Stimulated activated effector memory CD8-positive, alpha-beta T cell treated with anti-CD3 and anti-CD28 coated beads, Interleukin-12 subunit alpha, Interleukin-12 subunit beta, amount 100 ng/mL, for 72 hours (primary cell): ENCODE data around the gene PRKN.

ENCODE experiments used
- ATAC-seq: fragments of 150-1000 bp; cut with Tn5 transposase; 2 replicates; pipeline ENCODE4 v1.10.0; 2021
- DNase-seq, 2 donors: peaks; one replicate each; pipeline ENCODE4 v3.0.0; 2021 to 2022; ENCODE audit warnings: low spot score in 2 of 2
- H3K27ac Mint-ChIP-seq: one replicate; pipeline ENCODE4 v1.8.0; 2022; ENCODE audit warnings: mild to moderate bottlenecking, mixed read lengths
- H3K36me3 Mint-ChIP-seq: one replicate; pipeline ENCODE4 v1.8.0; 2022; ENCODE audit warnings: mild to moderate bottlenecking, mixed read lengths
- H3K4me1 Mint-ChIP-seq: one replicate; pipeline ENCODE4 v1.8.0; 2022; ENCODE audit warnings: mixed read lengths
- H3K4me3 Mint-ChIP-seq: one replicate; pipeline ENCODE4 v1.8.0; 2022; ENCODE audit warnings: mild to moderate bottlenecking, mixed read lengths
- H3K9me3 Mint-ChIP-seq: one replicate; pipeline ENCODE4 v1.8.0; 2022; ENCODE audit warnings: mixed read lengths

The PRKN gene

DNA sequence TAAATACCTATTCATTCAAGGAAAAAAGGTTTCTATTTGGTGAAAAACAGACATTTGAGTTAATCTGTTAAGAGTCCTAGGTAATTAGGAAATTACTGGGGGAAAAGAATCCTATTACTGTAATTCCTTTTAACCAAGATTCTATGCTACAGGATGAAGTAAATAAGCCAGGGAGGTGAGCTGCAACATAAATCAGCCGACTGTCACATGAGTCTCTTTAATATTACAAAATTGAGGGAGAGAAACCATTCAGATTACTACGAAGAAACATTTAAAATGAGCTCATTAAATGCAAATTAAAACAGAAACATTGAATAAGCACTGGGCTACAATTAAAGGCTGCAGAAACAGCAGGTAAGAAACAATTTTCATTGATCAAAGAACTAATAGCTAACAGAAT, 5.3 kb downstream of the PRKN start:
- ATAC-seq (no peak), DNase-seq (no peak)
- H3K27ac Mint-ChIP-seq = no peak overlapping the region
- no peaks in the 10 kb centered on the region for H3K9me3 Mint-ChIP-seq
- no peaks in the 10 kb centered on the region for H3K36me3 Mint-ChIP-seq
- H3K4me1 Mint-ChIP-seq = peaks cover 6% of the 10 kb centered on the region
- H3K4me3 Mint-ChIP-seq = no peak overlapping the region

DNA sequence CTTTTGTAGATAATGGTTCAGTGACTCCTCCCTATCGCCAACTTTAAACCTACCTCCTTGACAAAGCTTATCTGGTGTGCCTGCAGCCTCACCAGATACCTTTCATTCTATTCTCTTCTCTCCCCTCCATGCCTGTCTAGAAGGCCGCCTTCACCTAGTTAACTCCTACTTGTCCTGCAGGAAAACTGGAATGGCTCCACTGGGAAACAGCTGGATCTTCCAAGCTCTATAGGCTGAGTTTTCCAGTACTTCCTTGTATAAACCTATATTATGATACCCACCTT, 6.2 kb downstream of the PRKN start:
- H3K27ac Mint-ChIP-seq = no peak overlapping the region
- no peaks in the 10 kb centered on the region for H3K36me3 Mint-ChIP-seq
- ATAC-seq (no peak), DNase-seq (no peak)
- H3K9me3 Mint-ChIP-seq = peaks cover 3% of the 10 kb centered on the region
- no peaks in the 10 kb centered on the region for H3K4me1 Mint-ChIP-seq
- H3K4me3 Mint-ChIP-seq = no peak overlapping the region

DNA sequence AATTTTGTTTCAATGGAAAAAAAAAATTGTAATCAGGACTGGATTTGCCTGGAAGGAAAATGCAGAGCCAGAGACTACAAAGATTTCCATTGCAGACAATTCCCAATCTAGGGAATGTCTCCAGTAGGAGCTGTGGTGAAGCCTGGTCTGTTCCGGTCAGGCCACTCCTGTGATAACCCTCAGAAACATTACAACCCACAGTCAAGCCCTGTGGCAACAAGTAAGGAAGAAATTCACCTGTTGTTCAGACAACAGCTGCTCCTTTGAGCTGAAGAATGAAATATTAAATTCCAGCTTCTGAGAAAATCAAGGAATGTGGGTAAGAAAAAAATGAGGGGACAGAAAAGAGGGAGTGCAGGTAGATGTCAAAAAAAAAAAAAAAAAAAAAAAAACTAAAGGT, 8.0 kb downstream of the PRKN start:
- no peaks in the 10 kb centered on the region for H3K4me1 Mint-ChIP-seq

DNA sequence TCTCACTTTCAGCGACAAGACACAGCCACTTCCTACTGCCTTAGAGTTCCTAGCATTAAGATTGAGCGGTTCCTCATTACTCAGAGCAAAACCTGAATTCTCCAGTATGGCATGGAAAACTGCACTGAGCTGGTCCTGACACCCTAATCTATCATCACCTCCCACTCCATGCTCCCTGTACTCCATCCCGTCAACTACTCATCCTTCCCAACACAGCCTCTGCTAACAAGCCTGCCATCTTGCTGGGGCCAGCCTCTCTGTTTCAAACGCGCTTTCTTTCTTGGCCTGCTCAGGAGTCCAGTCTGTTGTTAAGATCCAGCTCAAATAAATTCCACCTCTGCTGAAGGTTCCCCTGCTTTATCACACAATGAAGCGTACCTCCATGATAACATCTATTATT, 12.0 kb downstream of the PRKN start:
- Mint-ChIP-seq H3K36me3 (no peaks in the 10 kb centered on the region), H3K4me3 (no peak overlapping the region), H3K4me1 (no peaks in the 10 kb centered on the region), H3K27ac (no peak overlapping the region), H3K9me3 (peaks cover 3% of the 10 kb centered on the region)
- DNase-seq (no peak), ATAC-seq (no peak)

More for the DNA sequence above, 8.0 kb downstream of the PRKN start:
- no peak for ATAC-seq
- H3K36me3 Mint-ChIP-seq = no peaks in the 10 kb centered on the region
- no peak for DNase-seq
- H3K4me3 Mint-ChIP-seq = no peak overlapping the region
- H3K9me3 Mint-ChIP-seq = peaks cover 3% of the 10 kb centered on the region
- H3K27ac Mint-ChIP-seq = no peak overlapping the region

DNA sequence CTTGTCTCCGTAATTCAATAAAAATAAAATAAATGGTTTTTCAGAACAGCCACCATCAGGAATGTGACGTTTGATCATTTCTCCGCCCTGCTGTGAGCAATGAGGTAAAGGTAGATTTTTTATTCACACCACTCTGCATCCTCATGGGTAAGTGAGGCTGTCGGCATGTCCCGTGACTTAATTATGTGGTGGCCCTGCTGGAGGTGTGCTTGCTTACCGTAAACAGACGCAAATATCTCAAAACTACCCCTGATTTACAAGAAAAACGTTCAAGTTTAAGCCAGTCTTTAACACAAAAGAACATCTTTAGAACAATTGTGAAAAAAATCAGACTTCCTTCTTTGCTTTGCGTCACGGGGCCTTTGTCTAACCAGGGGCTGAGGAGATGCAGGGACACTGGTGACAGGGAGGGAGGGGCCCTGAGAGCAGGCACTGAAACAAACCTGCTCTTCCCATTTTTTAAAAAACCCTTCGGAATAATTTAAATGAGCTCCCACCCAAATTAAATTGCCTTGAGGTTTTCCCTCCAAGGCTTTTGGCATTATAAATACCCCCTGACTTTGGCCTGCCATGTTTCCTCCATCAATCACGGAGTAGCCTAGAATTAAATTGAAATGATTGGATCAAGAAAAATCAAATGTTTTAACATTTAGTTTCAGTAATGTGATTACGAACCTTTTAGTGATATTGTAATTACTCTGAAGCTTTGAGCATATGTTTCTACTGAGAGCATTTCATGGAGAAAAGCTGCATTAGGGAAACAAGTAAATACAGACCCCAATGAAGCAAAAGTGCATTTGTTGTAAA, 13.4 kb downstream of the PRKN start:
- Mint-ChIP-seq H3K4me1 (no peaks in the 10 kb centered on the region), H3K27ac (no peak overlapping the region), H3K9me3 (peaks cover 3% of the 10 kb centered on the region), H3K36me3 (no peaks in the 10 kb centered on the region), H3K4me3 (no peak overlapping the region)
- DNase-seq (no peak), ATAC-seq (no peak)

DNA sequence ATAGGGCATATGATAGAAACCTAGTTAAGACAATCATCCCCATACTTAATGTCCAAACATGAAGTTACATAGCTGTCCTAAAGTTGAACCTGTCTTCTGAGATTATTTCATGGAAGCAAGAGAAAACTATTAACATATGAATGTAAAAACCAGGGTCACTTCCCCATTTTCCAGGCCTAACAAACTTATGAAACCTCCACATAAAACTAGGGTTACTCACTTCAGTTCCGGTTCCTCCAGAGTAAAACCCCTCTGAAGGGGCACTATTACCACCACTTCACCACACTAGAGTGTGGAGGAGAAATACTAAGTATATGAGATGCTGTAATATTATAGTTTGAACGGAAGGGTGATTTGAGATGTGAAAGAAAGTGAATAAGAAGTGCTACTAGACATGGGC, 14.9 kb downstream of the PRKN start:
- no peak for ATAC-seq
- H3K27ac Mint-ChIP-seq = no peak overlapping the region
- no peaks in the 10 kb centered on the region for H3K4me1 Mint-ChIP-seq
- DNase-seq = no peak
- H3K4me3 Mint-ChIP-seq = no peak overlapping the region
- H3K36me3 Mint-ChIP-seq = no peaks in the 10 kb centered on the region
- H3K9me3 Mint-ChIP-seq = peaks cover 3% of the 10 kb centered on the region

DNA sequence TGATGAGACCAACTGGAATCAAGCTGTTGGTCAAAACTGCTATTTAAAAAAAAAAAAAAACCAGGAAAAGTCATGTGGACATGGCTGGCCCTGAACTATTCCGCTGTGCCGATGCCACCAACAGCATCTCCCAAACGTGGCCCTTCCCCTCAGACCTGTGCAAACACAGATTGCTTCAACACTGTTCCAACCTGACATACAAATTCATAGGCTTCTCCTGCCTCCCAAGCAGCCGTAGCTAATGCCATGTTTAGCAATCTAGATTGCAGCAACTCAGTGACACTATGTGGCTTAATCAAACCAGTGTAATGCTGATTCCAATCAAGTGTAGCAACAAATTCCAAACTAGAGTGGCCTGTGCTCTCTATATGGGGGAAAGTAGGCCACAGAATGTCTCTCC, 16.2 kb downstream of the PRKN start:
- no peak for DNase-seq
- ATAC-seq = no peak
- Mint-ChIP-seq H3K4me3 (no peak overlapping the region), H3K9me3 (no peaks in the 10 kb centered on the region), H3K36me3 (no peaks in the 10 kb centered on the region), H3K27ac (no peak overlapping the region), H3K4me1 (no peaks in the 10 kb centered on the region)

DNA sequence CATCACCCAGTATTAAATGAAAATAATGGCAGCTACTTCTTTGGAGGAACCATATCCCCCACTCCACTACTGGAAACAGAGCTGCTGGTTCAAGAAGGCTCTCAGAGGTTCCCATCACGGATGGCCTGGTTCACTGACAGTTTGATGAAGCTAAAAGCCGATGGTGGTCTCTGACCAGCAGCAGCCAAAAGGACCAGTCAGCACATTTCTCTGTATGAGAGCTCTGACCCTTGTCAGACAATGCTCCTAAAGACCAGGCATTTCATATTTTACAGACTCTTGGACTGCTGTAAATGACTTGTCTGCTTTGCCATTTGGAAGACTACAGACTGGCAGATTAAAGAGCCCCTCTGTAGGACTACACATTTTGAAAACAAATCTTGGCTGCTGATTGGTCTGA, 16.6 kb downstream of the PRKN start:
- Mint-ChIP-seq H3K4me3 (no peak overlapping the region), H3K27ac (no peak overlapping the region), H3K9me3 (no peaks in the 10 kb centered on the region), H3K4me1 (no peaks in the 10 kb centered on the region), H3K36me3 (no peaks in the 10 kb centered on the region)
- no peak for DNase-seq
- no peak for ATAC-seq

DNA sequence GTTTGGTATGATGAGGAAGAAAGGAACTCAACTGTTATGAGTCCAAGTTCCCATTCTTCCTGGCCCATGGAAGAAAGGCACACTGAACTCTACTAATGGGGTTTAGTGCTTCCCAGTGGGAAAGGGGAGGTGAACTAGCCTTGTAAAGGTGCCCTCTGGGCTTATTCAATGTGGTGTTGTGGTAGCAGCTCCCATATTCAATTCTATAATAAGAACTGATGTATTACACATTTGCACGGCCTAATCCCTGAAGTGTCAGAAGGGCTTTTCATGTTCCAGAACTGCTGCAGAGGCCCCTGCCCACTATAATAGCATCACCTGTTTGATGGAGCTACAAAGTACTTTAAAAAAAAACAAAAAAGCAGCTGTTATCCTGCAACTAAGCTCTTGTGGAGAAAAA, 17.1 kb downstream of the PRKN start:
- H3K9me3 Mint-ChIP-seq = no peaks in the 10 kb centered on the region
- no peak overlapping the region for H3K27ac Mint-ChIP-seq
- H3K36me3 Mint-ChIP-seq = no peaks in the 10 kb centered on the region
- ATAC-seq (no peak), DNase-seq (no peak)
- H3K4me3 Mint-ChIP-seq = no peak overlapping the region
- no peaks in the 10 kb centered on the region for H3K4me1 Mint-ChIP-seq

DNA sequence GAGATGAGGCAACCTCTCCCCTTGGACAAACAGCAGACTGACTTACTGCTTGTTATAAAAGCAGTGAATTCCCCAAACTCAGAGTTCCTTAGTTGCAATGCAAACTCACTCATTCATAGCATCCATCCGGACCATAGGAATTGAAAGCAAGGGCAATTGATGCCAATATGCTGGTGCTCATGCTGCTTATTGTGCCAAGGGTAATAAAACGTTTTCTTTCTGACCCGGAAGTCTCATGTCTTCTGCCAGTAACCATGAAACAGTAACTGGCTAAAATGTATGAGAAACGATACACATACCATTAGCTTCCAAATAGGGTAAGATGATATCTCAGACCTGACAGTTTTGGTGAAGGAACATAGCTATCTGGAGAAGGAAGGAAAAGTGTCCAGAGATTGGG, 18.1 kb downstream of the PRKN start:
- Mint-ChIP-seq H3K36me3 (no peaks in the 10 kb centered on the region), H3K4me3 (no peak overlapping the region), H3K27ac (no peak overlapping the region), H3K9me3 (no peaks in the 10 kb centered on the region), H3K4me1 (no peaks in the 10 kb centered on the region)
- DNase-seq (no peak), ATAC-seq (no peak)

DNA sequence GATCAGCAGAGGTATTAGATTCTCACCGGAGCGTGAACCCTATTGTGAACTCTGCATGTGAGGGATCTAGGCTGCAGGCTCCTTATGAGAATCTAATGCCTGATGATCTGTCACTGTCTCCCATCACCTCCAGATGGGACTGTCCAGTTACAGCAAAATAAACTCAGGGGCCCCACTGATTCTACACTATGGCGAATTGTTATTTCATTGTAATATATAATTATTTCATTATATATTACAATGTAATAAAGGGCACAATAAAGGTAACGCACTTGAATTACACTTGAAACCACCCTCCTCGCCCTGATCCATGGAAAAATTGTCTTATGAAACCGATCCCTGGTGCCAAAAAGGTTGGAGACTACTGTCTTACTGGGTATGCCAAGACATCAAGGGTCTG, 18.6 kb downstream of the PRKN start:
- Mint-ChIP-seq H3K4me3 (no peak overlapping the region), H3K36me3 (no peaks in the 10 kb centered on the region), H3K27ac (no peak overlapping the region), H3K9me3 (no peaks in the 10 kb centered on the region), H3K4me1 (no peaks in the 10 kb centered on the region)
- DNase-seq = no peak
- no peak for ATAC-seq

DNA sequence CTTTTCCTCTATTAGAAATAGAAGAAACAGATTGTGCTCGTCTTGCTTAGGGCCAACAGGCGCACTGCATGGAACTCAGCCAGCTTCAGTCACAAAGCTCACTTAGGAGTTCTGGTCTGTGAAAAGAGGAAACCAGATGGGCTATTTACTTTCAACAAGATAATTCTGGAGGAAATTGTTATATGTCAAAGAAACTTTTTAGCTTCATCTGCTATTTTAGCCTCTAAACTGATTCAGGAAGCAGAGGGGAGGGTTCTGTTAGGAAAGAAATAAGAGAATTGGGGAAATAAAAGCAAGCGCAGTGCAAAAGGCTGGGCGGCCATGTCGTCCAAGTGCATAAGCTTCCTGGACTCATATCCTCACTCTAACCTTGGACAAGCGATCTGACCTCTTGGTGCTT, 21.3 kb downstream of the PRKN start:
- Mint-ChIP-seq H3K9me3 (no peaks in the 10 kb centered on the region), H3K36me3 (no peaks in the 10 kb centered on the region), H3K4me3 (no peak overlapping the region), H3K27ac (no peak overlapping the region), H3K4me1 (no peaks in the 10 kb centered on the region)
- DNase-seq (no peak), ATAC-seq (no peak)

DNA sequence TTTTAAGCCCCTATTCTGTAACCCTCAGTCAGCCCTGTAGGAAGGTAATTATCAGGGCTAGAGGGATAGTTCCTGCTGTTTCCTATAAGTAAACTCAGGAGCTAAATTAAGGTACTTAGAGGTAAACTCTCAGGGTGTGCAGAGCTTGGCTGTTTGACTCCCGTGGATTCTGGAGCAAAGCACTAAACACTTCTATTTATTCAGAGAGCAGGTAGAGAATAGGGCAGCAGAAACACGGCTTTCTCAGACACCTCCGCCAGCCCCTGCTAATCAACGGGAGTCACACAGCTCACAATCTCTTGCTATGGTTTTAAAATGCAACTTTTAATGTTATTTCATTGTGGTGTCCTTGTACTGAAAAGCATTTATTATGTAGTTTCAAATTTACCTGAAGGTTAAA, 21.8 kb downstream of the PRKN start:
- no peak for ATAC-seq
- H3K4me1 Mint-ChIP-seq = no peaks in the 10 kb centered on the region

DNA sequence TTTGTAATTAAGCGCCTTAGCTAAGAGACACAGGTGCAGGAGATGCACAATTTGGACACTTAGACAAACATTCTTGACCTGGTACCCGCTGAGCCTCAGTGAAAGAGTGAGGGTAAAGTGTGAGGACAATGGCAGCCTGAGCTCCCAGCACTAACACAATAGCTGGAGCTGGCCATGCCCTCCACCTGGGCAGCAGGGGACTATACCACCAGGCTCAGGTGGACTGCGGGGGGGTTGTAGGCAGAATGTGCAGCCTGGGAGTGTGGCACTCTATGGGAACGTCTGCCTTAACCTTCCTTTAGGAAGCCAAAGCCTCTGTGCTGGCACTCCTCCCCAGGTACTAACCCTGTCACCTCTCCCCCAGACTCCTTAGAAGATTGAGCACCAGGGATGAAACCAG, 23.6 kb downstream of the PRKN start:
- no peak overlapping the region for H3K27ac Mint-ChIP-seq
- DNase-seq = no peak
- no peaks in the 10 kb centered on the region for H3K9me3 Mint-ChIP-seq
- ATAC-seq = no peak
- H3K36me3 Mint-ChIP-seq = no peaks in the 10 kb centered on the region
- H3K4me1 Mint-ChIP-seq = no peaks in the 10 kb centered on the region
- no peak overlapping the region for H3K4me3 Mint-ChIP-seq

More for the DNA sequence above, 21.8 kb downstream of the PRKN start:
- Mint-ChIP-seq H3K4me3 (no peak overlapping the region), H3K27ac (no peak overlapping the region), H3K36me3 (no peaks in the 10 kb centered on the region), H3K9me3 (no peaks in the 10 kb centered on the region)
- no peak for DNase-seq

DNA sequence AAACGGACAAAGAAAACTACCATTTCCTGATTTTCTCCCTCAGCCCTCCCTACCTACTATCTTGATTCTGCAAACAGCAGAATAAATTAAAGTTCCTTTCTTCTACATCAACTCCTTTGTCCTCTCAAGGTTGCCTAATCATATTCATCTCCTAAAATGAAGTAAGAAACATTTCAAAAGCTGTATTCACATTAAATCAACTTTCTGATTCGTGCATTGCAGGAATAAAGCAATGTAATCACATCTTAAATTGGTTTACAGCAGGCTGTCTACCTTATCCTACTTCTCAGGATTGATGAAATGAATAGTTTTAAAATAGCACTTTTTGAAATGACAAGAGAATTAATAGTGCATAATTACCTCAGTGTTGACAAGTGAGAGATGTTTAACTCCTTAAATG, 25.1 kb downstream of the PRKN start:
- no peaks in the 10 kb centered on the region for H3K9me3 Mint-ChIP-seq
- H3K4me3 Mint-ChIP-seq = no peak overlapping the region
- no peak for DNase-seq
- H3K36me3 Mint-ChIP-seq = no peaks in the 10 kb centered on the region
- no peaks in the 10 kb centered on the region for H3K4me1 Mint-ChIP-seq
- H3K27ac Mint-ChIP-seq = no peak overlapping the region
- no peak for ATAC-seq

DNA sequence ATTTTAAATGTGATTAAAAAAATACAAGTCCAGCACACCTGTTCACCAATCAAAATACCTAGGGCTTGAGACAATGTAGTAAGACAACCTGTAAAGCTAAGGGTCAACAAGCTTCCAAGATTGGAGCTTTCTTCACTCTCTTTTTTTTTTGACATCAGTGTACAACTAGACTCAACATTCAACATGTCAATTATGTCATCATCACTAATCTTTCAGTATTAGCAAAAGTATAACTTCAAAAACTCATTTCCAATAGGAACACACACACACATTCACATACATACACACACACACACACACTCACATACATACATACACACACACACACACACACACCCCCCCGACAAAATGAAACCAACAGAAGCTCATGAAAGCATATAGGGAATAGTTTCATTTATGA, 26.0 kb downstream of the PRKN start:
- Mint-ChIP-seq H3K4me3 (no peak overlapping the region), H3K9me3 (no peaks in the 10 kb centered on the region), H3K4me1 (no peaks in the 10 kb centered on the region), H3K27ac (no peak overlapping the region), H3K36me3 (no peaks in the 10 kb centered on the region)
- no peak for ATAC-seq
- no peak for DNase-seq

DNA sequence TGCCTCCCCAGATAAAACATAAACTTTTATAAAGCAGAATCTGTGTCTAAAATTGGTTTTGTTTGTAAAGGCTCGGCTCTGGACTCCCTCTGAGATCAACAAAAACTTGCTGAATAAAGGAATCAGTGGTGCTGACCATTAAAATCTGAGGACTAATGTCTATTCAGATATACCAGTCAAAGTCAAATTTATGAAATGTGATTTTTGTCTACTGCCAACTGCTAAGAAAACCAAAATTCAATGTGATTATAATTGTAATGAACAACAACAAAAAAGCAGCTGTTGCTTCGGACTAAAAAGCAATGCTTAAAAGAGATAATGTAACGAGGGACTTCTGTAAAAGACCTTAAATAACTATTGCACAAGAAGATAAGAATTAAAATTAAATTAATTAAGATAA, 26.6 kb downstream of the PRKN start:
- Mint-ChIP-seq H3K9me3 (no peaks in the 10 kb centered on the region), H3K4me1 (no peaks in the 10 kb centered on the region), H3K4me3 (no peak overlapping the region), H3K27ac (no peak overlapping the region), H3K36me3 (no peaks in the 10 kb centered on the region)
- DNase-seq (no peak), ATAC-seq (no peak)
